HepG2 (cell line): ENCODE data around the gene CNNM4. TPM values are rescaled to one million over a fixed set of nuclear protein-coding genes. Genes with fewer than 3 reads are reported as not detected.

Experiments used
- AGO2 ChIP-seq: fragments of 200-400 bp; formaldehyde crosslinking; optimal IDR thresholded peaks from 2 replicates; pipeline ENCODE3; 2017; ENCODE audit warnings: mild to moderate bottlenecking, low read depth, low read length, moderate library complexity
- CCAR2 ChIP-seq: fragments of 200-400 bp; formaldehyde crosslinking; optimal IDR thresholded peaks from 2 replicates; pipeline ENCODE3; 2018; ENCODE audit warnings: low read depth, mild to moderate bottlenecking, low read length, moderate library complexity
- JDP2 ChIP-seq: sonication (generic); formaldehyde crosslinking; IDR thresholded peaks from 2 replicates; pipeline ENCODE4 v1.8.1; 2022; ENCODE audit warnings: missing genetic modification reagents, borderline replicate concordance
- KMT2A ChIP-seq: sonication (generic); formaldehyde crosslinking; IDR thresholded peaks from 2 replicates; pipeline ENCODE4 v1.4.0; 2020; ENCODE audit warnings: missing genetic modification reagents
- RAD21 ChIP-seq: fragments of 450-650 bp; formaldehyde crosslinking; IDR thresholded peaks from 2 replicates; pipeline ENCODE4 v1.5.0; 2020; ENCODE audit warnings: mild to moderate bottlenecking
- TEAD2 ChIP-seq: sonication (generic); formaldehyde crosslinking; IDR thresholded peaks from 2 replicates; pipeline ENCODE4 v1.9.0; 2021; ENCODE audit warnings: missing genetic modification reagents
- ZFP90 ChIP-seq: sonication (generic); formaldehyde crosslinking; IDR thresholded peaks from 2 replicates; pipeline ENCODE4 v1.8.0; 2022; ENCODE audit warnings: missing genetic modification reagents, mild to moderate bottlenecking, inconsistent platforms, borderline replicate concordance
- ZNF232 ChIP-seq: sonication (generic); formaldehyde crosslinking; IDR thresholded peaks from 2 replicates; pipeline ENCODE4 v1.4.0; 2020; ENCODE audit warnings: missing genetic modification reagents, borderline replicate concordance
- ZNF619 ChIP-seq: sonication (generic); formaldehyde crosslinking; IDR thresholded peaks from 2 replicates; pipeline ENCODE4 v1.4.0; 2020; ENCODE audit warnings: mild to moderate bottlenecking, missing genetic modification reagents
- ZNF687 ChIP-seq: sonication (generic); formaldehyde crosslinking; IDR thresholded peaks from 2 replicates; pipeline ENCODE4 v1.5.1; 2020; ENCODE audit warnings: mild to moderate bottlenecking, missing genetic modification reagents, moderate library complexity
- ZNF776 ChIP-seq: sonication (generic); formaldehyde crosslinking; IDR thresholded peaks from 2 replicates; pipeline ENCODE4 v1.4.0; 2020; ENCODE audit warnings: mild to moderate bottlenecking, missing genetic modification reagents
- polyA plus RNA-seq, 8 experiments: library from polyadenylated mRNA; depleted of rRNA in 3 of 8; stranded (reverse) in 7 of 8; unstranded in 1 of 8; fragments of >200 nt; fragmentation: Illumina TruSeq in 4 of 8; extraction: Trizol in 4 of 8; gene quantifications; 2 replicates each; pipeline versions ENCODE4 v1.2.1 to v1.2.3, GENCODE V29; 2011 to 2016; ENCODE audit warnings: low read depth in 4 of 8, missing spikeins in 1 of 8, mixed read lengths in 1 of 8; ENCODE audit not compliant: insufficient read depth in 1 of 8
- total RNA-seq, 5 experiments: library from RNA; depleted of rRNA; stranded (reverse); fragments of >200 nt; fragmentation: Illumina TruSeq; extraction: Trizol; gene quantifications; 2 replicates each; pipeline ENCODE4 v1.2.3, GENCODE V29; 2016; ENCODE audit warnings: low read depth in 1 of 5
- TF ChIP-seq, protein P1 (sequence below): sonication (generic); formaldehyde crosslinking; IDR thresholded peaks from 2 replicates; pipeline ENCODE4 v1.5.0; 2020; ENCODE audit warnings: mild to moderate bottlenecking, missing genetic modification reagents
- TF ChIP-seq, protein P2 (sequence below): sonication (generic); formaldehyde crosslinking; IDR thresholded peaks from 2 replicates; pipeline ENCODE4 v1.4.0; 2020; ENCODE audit warnings: missing genetic modification reagents
- TF ChIP-seq, protein P3 (sequence below): sonication (generic); IDR thresholded peaks from 2 replicates; pipeline ENCODE4 v1.6.1; 2016; ENCODE audit warnings: low read depth, borderline replicate concordance
- TF ChIP-seq, protein P4 (sequence below): sonication (generic); formaldehyde crosslinking; IDR thresholded peaks from 2 replicates; pipeline ENCODE4 v1.4.0; 2020; ENCODE audit warnings: low read depth, missing genetic modification reagents

The CNNM4 gene
- total and polyA plus RNA-seq, 2 of the 13 experiments (the other 11 are each of a cell fraction or from before 2014, with no cell fraction given): 5.9 to 8.4 TPM

GRCh38 chr2:96760986-96761832 is 507 bp downstream of the CNNM4 start (continued):
- TF ChIP-seq, protein P1, sequence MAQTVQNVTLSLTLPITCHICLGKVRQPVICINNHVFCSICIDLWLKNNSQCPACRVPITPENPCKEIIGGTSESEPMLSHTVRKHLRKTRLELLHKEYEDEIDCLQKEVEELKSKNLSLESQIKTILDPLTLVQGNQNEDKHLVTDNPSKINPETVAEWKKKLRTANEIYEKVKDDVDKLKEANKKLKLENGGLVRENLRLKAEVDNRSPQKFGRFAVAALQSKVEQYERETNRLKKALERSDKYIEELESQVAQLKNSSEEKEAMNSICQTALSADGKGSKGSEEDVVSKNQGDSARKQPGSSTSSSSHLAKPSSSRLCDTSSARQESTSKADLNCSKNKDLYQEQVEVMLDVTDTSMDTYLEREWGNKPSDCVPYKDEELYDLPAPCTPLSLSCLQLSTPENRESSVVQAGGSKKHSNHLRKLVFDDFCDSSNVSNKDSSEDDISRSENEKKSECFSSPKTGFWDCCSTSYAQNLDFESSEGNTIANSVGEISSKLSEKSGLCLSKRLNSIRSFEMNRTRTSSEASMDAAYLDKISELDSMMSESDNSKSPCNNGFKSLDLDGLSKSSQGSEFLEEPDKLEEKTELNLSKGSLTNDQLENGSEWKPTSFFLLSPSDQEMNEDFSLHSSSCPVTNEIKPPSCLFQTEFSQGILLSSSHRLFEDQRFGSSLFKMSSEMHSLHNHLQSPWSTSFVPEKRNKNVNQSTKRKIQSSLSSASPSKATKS (CRISPR knock-in tag): no peak
- TF ChIP-seq CCAR2: no peak
- TF ChIP-seq ZNF232 (CRISPR knock-in tag): peak; percentile 85; the same call in 1 of the 2 replicates
- no peak for TF ChIP-seq ZFP90 (CRISPR knock-in tag)
- peak; percentile 18 for TF ChIP-seq AGO2
- 0 out of 2 replicates have a peak, but pooled peaks have one; percentile 65 for TF ChIP-seq KMT2A (CRISPR knock-in tag)
- TF ChIP-seq TEAD2 (CRISPR knock-in tag): peak; percentile 50; the same call in 1 of the 2 replicates
- TF ChIP-seq, protein P2, sequence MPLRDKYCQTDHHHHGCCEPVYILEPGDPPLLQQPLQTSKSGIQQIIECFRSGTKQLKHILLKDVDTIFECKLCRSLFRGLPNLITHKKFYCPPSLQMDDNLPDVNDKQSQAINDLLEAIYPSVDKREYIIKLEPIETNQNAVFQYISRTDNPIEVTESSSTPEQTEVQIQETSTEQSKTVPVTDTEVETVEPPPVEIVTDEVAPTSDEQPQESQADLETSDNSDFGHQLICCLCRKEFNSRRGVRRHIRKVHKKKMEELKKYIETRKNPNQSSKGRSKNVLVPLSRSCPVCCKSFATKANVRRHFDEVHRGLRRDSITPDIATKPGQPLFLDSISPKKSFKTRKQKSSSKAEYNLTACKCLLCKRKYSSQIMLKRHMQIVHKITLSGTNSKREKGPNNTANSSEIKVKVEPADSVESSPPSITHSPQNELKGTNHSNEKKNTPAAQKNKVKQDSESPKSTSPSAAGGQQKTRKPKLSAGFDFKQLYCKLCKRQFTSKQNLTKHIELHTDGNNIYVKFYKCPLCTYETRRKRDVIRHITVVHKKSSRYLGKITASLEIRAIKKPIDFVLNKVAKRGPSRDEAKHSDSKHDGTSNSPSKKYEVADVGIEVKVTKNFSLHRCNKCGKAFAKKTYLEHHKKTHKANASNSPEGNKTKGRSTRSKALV: no peak
- TF ChIP-seq ZNF687 (CRISPR knock-in tag): peak; percentile 78
- TF ChIP-seq, protein P3, sequence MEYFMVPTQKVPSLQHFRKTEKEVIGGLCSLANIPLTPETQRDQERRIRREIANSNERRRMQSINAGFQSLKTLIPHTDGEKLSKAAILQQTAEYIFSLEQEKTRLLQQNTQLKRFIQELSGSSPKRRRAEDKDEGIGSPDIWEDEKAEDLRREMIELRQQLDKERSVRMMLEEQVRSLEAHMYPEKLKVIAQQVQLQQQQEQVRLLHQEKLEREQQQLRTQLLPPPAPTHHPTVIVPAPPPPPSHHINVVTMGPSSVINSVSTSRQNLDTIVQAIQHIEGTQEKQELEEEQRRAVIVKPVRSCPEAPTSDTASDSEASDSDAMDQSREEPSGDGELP: no peak; the same call in 1 of the 2 replicates
- TF ChIP-seq, protein P4, sequence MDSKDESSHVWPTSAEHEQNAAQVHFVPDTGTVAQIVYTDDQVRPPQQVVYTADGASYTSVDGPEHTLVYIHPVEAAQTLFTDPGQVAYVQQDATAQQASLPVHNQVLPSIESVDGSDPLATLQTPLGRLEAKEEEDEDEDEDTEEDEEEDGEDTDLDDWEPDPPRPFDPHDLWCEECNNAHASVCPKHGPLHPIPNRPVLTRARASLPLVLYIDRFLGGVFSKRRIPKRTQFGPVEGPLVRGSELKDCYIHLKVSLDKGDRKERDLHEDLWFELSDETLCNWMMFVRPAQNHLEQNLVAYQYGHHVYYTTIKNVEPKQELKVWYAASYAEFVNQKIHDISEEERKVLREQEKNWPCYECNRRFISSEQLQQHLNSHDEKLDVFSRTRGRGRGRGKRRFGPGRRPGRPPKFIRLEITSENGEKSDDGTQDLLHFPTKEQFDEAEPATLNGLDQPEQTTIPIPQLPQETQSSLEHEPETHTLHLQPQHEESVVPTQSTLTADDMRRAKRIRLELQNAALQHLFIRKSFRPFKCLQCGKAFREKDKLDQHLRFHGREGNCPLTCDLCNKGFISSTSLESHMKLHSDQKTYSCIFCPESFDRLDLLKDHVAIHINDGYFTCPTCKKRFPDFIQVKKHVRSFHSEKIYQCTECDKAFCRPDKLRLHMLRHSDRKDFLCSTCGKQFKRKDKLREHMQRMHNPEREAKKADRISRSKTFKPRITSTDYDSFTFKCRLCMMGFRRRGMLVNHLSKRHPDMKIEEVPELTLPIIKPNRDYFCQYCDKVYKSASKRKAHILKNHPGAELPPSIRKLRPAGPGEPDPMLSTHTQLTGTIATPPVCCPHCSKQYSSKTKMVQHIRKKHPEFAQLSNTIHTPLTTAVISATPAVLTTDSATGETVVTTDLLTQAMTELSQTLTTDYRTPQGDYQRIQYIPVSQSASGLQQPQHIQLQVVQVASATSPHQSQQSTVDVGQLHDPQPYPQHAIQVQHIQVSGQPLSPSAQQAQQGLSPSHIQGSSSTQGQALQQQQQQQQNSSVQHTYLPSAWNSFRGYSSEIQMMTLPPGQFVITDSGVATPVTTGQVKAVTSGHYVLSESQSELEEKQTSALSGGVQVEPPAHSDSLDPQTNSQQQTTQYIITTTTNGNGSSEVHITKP (CRISPR knock-in tag): no peak
- peak; percentile 98 for TF ChIP-seq ZNF619 (CRISPR knock-in tag)
- TF ChIP-seq ZNF776 (CRISPR knock-in tag): peak; percentile 91
- peak; percentile 26; the same call in 1 of the 2 replicates for TF ChIP-seq JDP2 (CRISPR knock-in tag)
- peak; percentile 90 for TF ChIP-seq RAD21 (CRISPR knock-in tag)
